Measurements from ENCODE around the gene SNAP47.

SNAP47 gene

GRCh38 chr1:227753999-227754711 lies 18.9 kb downstream of the SNAP47 start:
- no peak for DNase-seq

- no peak for DNase-seq
These were observed 19.7 kb downstream of the SNAP47 start for GRCh38 chr1:227754958-227755357.

GRCh38 chr1:227756172-227756959 lies 21.1 kb downstream of the SNAP47 start:
- no peak for DNase-seq

GRCh38 chr1:227757781-227758180 lies 22.5 kb downstream of the SNAP47 start:
- DNase-seq = no peak

- DNase-seq = no peak
These were observed 23.1 kb downstream of the SNAP47 start for GRCh38 chr1:227758366-227758765.

GRCh38 chr1:227759341-227760300 lies 24.4 kb downstream of the SNAP47 start:
- no peak for DNase-seq

- no peak for DNase-seq
These were observed 25.1 kb downstream of the SNAP47 start for GRCh38 chr1:227760377-227760776.

GRCh38 chr1:227761621-227762230 lies 26.5 kb downstream of the SNAP47 start:
- no peak for DNase-seq

- DNase-seq = peak; percentile 87
These were observed 27.1 kb downstream of the SNAP47 start for GRCh38 chr1:227762231-227762911.

- DNase-seq = no peak
These were observed 28.2 kb downstream of the SNAP47 start for GRCh38 chr1:227763246-227764018.

- no peak for DNase-seq
These were observed 28.8 kb downstream of the SNAP47 start for GRCh38 chr1:227764019-227764391.

GRCh38 chr1:227765261-227766014 lies 30.2 kb downstream of the SNAP47 start:
- no peak for DNase-seq

- DNase-seq = peak; percentile 79
These were observed 30.9 kb downstream of the SNAP47 start for GRCh38 chr1:227766015-227766634.

GRCh38 chr1:227766653-227767277 lies 31.5 kb downstream of the SNAP47 start:
- no peak for DNase-seq

GRCh38 chr1:227767401-227768124 lies 32.3 kb downstream of the SNAP47 start:
- DNase-seq = no peak

- DNase-seq = no peak
These were observed 32.8 kb downstream of the SNAP47 start for GRCh38 chr1:227768125-227768439.

GRCh38 chr1:227768640-227769039 lies 33.4 kb downstream of the SNAP47 start:
- DNase-seq = no peak

GRCh38 chr1:227769047-227769935 lies 34.1 kb downstream of the SNAP47 start:
- no peak for DNase-seq

Data from CD4-positive, alpha-beta T cell treated with Interleukin-12 subunit alpha and Interleukin-12 subunit beta, for 1 hour (primary cell).